Activated T-cell treated with anti-CD3 and anti-CD28 coated beads for 24 hours (primary cell): Measurements from ENCODE around the gene SRPX.

Source experiments
- DNase-seq: peaks from one replicate; pipeline ENCODE4 v3.0.0-alpha.2; 2020; ENCODE audit warnings: low read depth

Gene SRPX

GRCh38 chrX:38138157-38138891 lies 82.3 kb downstream of the SRPX start:
- no peak for DNase-seq

- no peak for DNase-seq
Measured at GRCh38 chrX:38129366-38129765, 91.3 kb downstream of the SRPX start.

DNA sequence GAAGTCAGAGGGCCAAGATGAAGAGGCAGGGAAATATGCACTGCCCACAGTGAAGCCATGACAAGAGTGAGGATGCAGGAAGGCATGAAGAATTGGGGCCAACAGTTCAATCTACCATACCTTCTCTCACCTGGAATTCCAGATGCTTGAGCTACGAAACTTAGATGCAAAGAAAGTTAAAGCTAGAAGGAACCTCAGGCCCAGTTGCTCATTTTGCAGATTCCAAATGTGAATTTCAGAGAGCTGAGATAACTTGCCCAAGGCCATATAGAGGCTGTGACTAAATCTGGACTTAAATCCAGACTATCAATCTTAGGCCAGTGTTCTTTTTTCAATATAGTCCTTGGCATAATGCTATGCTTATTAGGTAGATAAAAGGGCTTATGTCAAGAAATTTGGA lies 92.7 kb downstream of the SRPX start:
- no peak for DNase-seq

GRCh38 chrX:38126179-38126578 lies 94.5 kb downstream of the SRPX start:
- no peak for DNase-seq

DNA sequence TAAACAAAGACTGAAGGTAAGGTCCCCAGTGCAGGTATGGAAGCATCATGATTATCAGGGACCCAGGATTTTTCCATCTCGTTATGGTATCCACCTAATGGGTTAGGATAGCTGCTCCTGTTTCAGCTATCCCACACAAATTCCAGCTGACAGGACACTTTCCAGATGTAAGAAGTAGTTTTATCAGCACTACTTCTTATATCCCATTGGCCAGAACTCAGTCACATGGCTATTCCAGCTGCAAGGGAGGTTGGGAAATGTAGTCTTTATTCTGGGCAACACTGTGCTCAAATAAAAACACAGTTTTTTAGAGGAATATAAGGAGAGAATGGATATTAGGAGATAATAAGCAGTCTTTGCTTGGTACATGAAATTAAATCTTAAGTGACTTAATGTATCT lies 96.7 kb downstream of the SRPX start:
- no peak for DNase-seq

DNA sequence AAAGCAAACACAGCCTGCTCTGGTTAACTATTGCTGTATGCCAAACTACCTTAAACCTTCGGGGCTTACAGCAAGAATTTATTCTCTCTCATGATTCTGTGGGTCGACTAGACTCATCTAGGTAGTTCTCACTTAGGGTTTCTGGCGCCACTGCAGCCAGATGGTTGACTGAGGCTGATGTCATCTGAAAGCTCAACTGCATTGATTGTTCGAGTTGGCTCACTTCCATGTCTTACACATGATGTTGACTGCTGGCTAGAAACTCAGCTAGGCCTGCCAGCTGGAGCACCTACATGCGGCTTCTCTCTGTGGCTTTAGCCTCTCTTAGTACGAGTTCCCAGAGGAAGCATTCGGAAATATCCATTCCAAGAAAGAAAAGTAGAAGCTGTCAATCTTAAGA lies 103.2 kb downstream of the SRPX start:
- DNase-seq: no peak

- DNase-seq: no peak
Measured at GRCh38 chrX:38116706-38117105, 104.0 kb downstream of the SRPX start.

DNA sequence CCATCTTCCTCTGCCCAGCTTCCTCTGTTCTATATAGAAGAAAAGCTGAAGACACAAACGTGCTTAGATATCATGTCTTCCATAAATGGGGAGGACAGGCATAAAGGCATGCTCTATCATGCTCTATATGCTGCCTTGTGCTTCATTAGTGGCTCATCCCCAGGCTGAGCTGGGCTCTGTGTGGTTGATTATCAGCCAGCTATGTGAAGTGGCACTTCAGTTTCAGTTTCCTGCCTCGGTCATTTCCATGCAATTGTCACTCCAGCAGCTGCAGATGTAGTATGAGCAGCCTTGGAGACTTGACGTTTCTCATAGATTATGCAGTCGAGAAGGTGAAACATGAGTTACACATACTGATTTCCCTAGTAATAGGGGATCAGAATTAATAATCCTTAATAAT lies 108.1 kb downstream of the SRPX start:
- DNase-seq: no peak

GRCh38 chrX:38111196-38111595 lies 109.5 kb downstream of the SRPX start:
- DNase-seq: no peak

GRCh38 chrX:38110231-38110630 lies 110.4 kb downstream of the SRPX start:
- DNase-seq: no peak

DNA sequence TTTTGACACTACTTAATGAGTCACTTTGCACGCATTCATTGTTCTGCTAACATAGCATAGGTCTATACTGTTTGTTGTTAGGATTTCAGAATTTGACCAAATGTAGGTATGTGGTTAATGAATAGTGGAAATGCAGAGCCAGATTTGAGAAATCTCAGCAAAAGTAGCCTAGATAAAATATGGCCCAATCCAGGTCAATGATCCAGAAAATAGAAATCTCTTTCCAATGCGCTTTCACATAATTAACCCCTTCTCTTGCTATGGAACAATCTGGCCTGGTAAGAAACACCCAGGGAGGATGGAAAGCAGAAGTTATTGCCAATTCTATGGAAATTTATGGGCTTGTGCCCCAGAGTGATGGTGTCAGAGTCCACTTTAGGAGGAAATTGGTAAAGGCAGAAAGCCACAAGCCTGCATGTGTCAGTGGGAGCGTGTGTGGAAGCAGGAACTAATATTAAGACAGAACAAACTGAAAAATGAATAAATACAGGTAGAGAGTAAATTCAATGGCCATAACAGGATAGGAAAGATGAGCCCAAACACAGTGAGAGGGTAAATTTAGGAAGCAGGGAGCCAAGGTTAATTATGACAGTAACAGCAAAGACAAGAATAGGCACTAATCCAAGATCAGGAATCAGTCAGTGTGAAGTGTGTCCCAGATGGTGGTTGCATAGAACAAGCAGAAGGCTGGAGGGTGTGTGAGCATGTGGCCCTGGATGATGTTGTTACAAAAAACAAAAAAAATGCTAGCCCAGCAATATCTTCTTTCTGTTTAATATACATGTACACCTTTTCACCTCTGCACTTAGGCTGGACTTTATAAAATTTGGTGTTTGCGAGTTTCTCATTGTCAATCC lies 111.4 kb downstream of the SRPX start:
- no peak for DNase-seq

- no peak for DNase-seq
Measured at GRCh38 chrX:38108364-38108763, 112.3 kb downstream of the SRPX start.

DNA sequence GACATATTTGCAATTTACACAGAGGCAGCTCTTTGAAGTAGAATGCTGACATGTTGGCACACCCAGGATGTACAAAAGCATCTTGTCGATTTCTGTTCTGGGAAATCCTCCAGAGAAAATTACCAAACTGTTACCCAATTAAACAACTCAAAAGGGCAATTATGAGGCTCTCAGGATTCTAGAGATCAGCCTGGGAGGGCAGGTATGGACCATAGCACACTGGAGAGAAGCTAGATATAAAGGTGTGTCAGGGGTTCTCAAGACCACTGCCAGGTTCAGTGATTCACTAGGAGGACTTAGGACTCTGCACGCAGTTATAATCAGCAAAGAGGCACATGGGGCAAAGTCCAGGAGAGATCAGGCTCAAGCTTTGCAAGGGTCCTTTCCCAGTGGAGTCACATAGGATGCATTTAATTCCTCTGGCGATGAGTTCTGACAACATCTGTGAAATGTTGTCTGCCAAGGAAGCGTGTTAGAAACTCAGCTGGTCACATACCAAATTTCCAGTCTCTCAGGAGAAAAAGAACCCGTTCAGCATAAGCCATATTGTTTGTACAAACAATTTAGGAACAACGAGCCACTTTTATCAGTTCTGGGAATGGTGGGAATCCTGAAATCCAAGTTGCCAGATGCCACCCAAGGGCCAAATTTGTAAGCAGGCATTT lies 113.5 kb downstream of the SRPX start:
- no peak for DNase-seq

GRCh38 chrX:38105216-38105725 lies 115.4 kb downstream of the SRPX start:
- DNase-seq: no peak

DNA sequence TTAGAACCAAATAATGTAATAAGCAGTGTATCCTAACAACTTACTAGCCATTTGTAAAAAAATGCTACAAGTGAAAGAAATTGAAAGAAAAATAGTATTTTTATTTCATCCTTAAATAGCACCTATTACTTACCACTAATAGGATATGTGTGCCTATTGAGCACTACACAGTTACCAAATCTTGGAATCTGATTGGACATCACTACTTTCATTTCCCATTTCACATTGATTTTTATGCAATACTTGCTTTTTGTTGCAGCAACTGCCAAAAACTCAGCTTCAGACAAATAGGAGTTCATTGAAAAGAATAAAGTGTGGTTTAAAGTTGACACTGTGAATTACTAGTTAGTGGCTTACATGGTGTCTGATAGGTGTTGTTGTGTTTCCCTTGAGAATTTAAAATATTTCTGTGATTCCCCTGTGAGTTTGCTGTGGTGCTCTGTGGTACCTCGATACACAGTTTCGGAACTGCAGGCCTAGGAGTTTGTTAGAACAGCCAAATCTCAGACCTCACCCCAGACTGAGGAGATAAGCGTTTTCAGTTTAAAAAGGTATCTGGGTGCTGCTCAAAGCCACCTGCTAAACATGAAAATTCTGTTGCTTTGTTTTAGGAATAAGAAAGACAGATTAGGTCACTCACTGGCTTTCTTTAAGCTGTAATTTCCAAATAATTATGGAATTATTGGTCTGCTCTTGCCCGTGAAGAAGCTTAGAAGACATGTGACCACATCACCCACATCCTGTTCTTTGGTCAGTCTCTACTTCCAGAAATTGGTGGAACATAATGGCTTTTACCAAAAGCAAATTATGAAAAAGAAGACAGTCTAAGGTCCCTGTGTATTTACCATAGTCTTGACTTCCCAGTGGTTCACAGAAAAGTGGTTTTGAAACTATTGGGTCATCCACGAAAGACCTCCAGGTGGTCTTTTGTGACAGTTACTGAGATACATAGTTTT lies 116.5 kb downstream of the SRPX start:
- DNase-seq: no peak

- no peak for DNase-seq
Measured at GRCh38 chrX:38102875-38103274, 117.8 kb downstream of the SRPX start.

DNA sequence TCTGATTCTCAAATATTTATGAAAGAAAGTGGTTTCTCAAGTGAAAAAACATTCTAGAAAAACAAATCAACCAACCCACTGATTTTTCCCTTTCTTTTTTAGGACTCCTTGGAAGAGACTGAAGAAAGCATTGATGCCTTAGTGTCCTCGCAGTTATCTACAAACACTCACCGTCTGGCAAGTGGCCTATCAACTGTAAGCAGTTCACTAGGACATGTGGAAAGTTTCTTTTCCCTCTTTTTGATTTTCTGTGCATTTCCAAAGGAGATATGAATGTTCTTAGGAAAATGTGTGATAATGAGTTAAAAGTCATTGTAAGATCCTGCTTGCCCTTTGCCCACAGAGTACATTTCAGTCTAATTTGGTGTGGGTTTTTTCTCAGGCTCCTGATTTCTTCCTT lies 118.4 kb downstream of the SRPX start:
- DNase-seq: no peak

GRCh38 chrX:38099688-38100087 lies 121.0 kb downstream of the SRPX start:
- DNase-seq: no peak
